Measurements from ENCODE around the gene SLA2.

DNA sequence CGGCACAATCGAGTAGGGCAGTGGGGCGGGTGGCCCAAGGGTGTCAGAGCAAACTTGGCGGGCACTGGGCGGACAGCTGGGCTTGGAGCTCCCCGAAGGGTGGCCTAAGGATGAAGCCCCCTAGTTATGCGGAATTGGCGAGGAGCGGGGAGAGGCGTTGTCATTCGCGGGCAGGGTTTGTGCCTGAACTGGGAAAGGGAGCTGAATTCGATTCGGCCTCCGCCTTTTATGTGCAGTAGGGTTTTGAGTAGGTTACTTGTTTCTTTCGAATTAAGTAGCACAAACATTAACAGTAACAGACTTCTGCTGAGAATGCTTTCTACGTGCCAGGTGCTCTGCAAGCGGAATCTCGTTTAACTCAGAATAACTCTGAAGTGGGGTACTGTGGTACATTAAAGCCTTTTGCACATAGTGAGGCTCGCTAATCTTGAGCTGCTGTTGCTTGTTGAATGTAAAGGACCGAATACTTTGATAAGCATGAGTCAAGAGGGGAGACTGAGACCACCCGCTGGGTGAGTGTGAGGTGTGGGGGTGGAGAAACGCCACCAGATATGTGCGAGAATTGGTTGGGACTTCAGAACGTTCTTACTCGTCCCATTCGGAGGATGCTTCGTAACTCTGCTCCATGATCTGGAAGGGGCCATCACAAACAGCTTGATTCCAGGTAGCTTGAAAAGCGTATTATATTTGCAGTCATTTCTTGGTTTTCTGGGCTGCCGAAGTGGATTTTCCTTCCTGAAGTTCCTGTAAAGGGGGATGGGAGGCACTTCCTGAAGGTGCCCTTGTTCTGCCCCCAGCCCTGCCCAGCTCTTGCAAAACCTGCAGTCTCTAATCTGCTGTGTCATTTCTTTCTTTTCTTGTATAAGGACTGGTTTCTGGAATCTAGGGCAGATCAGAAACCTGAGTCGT is 39.6 kb downstream of the SLA2 start:
- TF ChIP-seq ZFP3 (CRISPR knock-in tag; IDR thresholded peaks at IDR 0.05): no peak
- TF ChIP-seq, protein P1, sequence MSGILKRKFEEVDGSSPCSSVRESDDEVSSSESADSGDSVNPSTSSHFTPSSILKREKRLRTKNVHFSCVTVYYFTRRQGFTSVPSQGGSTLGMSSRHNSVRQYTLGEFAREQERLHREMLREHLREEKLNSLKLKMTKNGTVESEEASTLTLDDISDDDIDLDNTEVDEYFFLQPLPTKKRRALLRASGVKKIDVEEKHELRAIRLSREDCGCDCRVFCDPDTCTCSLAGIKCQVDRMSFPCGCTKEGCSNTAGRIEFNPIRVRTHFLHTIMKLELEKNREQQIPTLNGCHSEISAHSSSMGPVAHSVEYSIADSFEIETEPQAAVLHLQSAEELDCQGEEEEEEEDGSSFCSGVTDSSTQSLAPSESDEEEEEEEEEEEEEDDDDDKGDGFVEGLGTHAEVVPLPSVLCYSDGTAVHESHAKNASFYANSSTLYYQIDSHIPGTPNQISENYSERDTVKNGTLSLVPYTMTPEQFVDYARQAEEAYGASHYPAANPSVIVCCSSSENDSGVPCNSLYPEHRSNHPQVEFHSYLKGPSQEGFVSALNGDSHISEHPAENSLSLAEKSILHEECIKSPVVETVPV (CRISPR knock-in tag; IDR thresholded peaks at IDR 0.05): no peak

Data from SK-N-SH treated with all-trans-retinoic acid at 6 μM for 48 hours (cell line).